DOHH2 (cell line): ENCODE measurements around the gene CAMKK1.

Experiments used
- CTCF ChIP-seq: fragments of 200-600 bp; sonication (generic); IDR thresholded peaks from one replicate; pipeline ENCODE4 v1.5.1; 2014; ENCODE audit warnings: antibody characterized with exemption, mild to moderate bottlenecking, low read depth, low read length; ENCODE audit not compliant: poor library complexity, severe bottlenecking
- EZH2phosphoT487 ChIP-seq: fragments of 200-600 bp; sonication (generic); IDR thresholded peaks from 2 replicates; pipeline ENCODE4 v1.6.1; 2017; ENCODE audit warnings: borderline replicate concordance, mild to moderate bottlenecking, antibody characterized with exemption, low read length, moderate library complexity, mixed read lengths

- TF ChIP-seq CTCF (no peak), EZH2phosphoT487 (no peak)
Observed at GRCh38 chr17:3895354-3895753, 2.5 kb upstream of the CAMKK1 start.
